ENCODE measurements around the gene ZDHHC8.

The ZDHHC8 gene

GRCh38 chr22:20114506-20115475 is 16.8 kb upstream of the ZDHHC8 start:
- DNase-seq (ENCODE audit: low spot score) = no peak

- no peak for DNase-seq (ENCODE audit: low spot score)
These were observed 15.8 kb upstream of the ZDHHC8 start, which contains the start of gene RANBP1 for GRCh38 chr22:20115691-20116375. RANBP1 (plus strand) TSS chr22:20116104; CDS start chr22:20116185, 81 bp downstream.

- DNase-seq (ENCODE audit: low spot score) = no peak
These were observed 15.1 kb upstream of the ZDHHC8 start for GRCh38 chr22:20116376-20116950.

GRCh38 chr22:20116951-20117632 is 14.5 kb upstream of the ZDHHC8 start, which contains the start of gene TRMT2A:
TRMT2A (minus strand) TSS chr22:20117226; CDS start chr22:20116906, 320 bp downstream.
- DNase-seq (ENCODE audit: low spot score) = peak; percentile 99

- peak; percentile 57 for DNase-seq (ENCODE audit: low spot score)
These were observed 13.8 kb upstream of the ZDHHC8 start for GRCh38 chr22:20117633-20118299.

GRCh38 chr22:20118300-20119020 is 13.1 kb upstream of the ZDHHC8 start:
- DNase-seq (ENCODE audit: low spot score) = no peak

GRCh38 chr22:20121856-20122415 is 9.7 kb upstream of the ZDHHC8 start:
- DNase-seq (ENCODE audit: low spot score) = no peak

GRCh38 chr22:20123366-20124082 is 8.1 kb upstream of the ZDHHC8 start:
- no peak for DNase-seq (ENCODE audit: low spot score)

GRCh38 chr22:20124083-20124787 is 7.4 kb upstream of the ZDHHC8 start:
- DNase-seq (ENCODE audit: low spot score) = no peak

- DNase-seq (ENCODE audit: low spot score) = no peak
These were observed 6.1 kb upstream of the ZDHHC8 start for GRCh38 chr22:20125201-20126174.

GRCh38 chr22:20126284-20127029 is 5.1 kb upstream of the ZDHHC8 start:
- DNase-seq (ENCODE audit: low spot score) = no peak

GRCh38 chr22:20127318-20127868 is 4.2 kb upstream of the ZDHHC8 start:
- no peak for DNase-seq (ENCODE audit: low spot score)

GRCh38 chr22:20127869-20128618 is 3.6 kb upstream of the ZDHHC8 start:
- no peak for DNase-seq (ENCODE audit: low spot score)

- DNase-seq (ENCODE audit: low spot score) = no peak
These were observed 3.0 kb upstream of the ZDHHC8 start for GRCh38 chr22:20128619-20128901.

GRCh38 chr22:20128902-20129746 is 2.5 kb upstream of the ZDHHC8 start:
- peak; percentile 71 for DNase-seq (ENCODE audit: low spot score)

GRCh38 chr22:20129747-20130014 is 1.9 kb upstream of the ZDHHC8 start:
- no peak for DNase-seq (ENCODE audit: low spot score)

Data from HuH-7.5 (cell line).